B cell (primary cell): ENCODE data around the gene ARHGAP18. TPM values are rescaled to one million over a fixed set of nuclear protein-coding genes. Genes with fewer than 3 reads are reported as not detected.

Experiments used
- ATAC-seq: fragments of 200-7000 bp; cut with Tn5 transposase; one replicate; pipeline ENCODE4 v1.10.0; 2021; ENCODE audit warnings: low read depth, mild to moderate bottlenecking, moderate number of reproducible peaks, moderate library complexity
- CTCF ChIA-PET: fragments of 350-600 bp; sonication (Branson Sonifier 250); formaldehyde crosslinking; loops from one replicate; lab custom pipeline; 2021; ENCODE audit warnings: antibody characterized with exemption, inconsistent platforms; lab: Charles Lee
- POLR2A ChIA-PET: fragments of 350-600 bp; sonication (Branson Sonifier 250); formaldehyde crosslinking; loops from one replicate; lab custom pipeline; 2021; ENCODE audit warnings: antibody characterized with exemption; lab: Charles Lee
- DNase-seq: peaks from one replicate; pipeline ENCODE4 v3.0.0; 2013
- H2AFZ ChIP-seq: 2 replicates; pipeline ENCODE4 v1.6.1; 2012; ENCODE audit warnings: mild to moderate bottlenecking, low read depth, low read length; ENCODE audit not compliant: insufficient read depth, poor library complexity, severe bottlenecking
- H3K27ac ChIP-seq, 2 donors: 1 replicate in 1 of 2; 2 replicates in 1 of 2; pipeline ENCODE4 v1.5.1; 2012 to 2013; ENCODE audit warnings: low read length in 2 of 2, mild to moderate bottlenecking in 2 of 2, moderate library complexity in 1 of 2
- H3K27me3 ChIP-seq, 4 experiments: fragments of 200-600 bp in 1 of 4; sonication (generic) in 1 of 4; replicated peaks in 1 of 4; 1 replicate in 2 of 4; 2 replicates in 2 of 4; pipeline versions ENCODE4 v1.6.1 to v1.7.0; 2013 to 2016; ENCODE audit warnings: low read length in 3 of 4, mild to moderate bottlenecking in 2 of 4, mixed read lengths in 1 of 4, moderate library complexity in 1 of 4; ENCODE audit not compliant: insufficient read depth in 4 of 4, control insufficient read depth in 3 of 4; ENCODE audit errors: control extremely low read depth in 1 of 4
- H3K36me3 ChIP-seq, 2 experiments: replicated peaks in 1 of 2; 1 replicate in 1 of 2; 2 replicates in 1 of 2; pipeline versions ENCODE4 v1.6.1 to v1.7.1; 2013; ENCODE audit warnings: low read length in 1 of 2; ENCODE audit not compliant: insufficient read depth in 2 of 2, control insufficient read depth in 1 of 2; ENCODE audit errors: control extremely low read depth in 1 of 2, extremely low read depth in 1 of 2
- H3K4me1 ChIP-seq, 2 donors: fragments of 200-600 bp in 1 of 2; sonication (generic) in 1 of 2; 1 replicate in 1 of 2; 2 replicates in 1 of 2; pipeline versions ENCODE4 v1.5.1 to v1.6.1; 2013 to 2017; ENCODE audit warnings: low read length in 2 of 2; ENCODE audit not compliant: control insufficient read depth in 2 of 2, insufficient read depth in 2 of 2
- H3K4me2 ChIP-seq: replicated peaks from 2 replicates; pipeline ENCODE3; 2012; ENCODE audit warnings: mild to moderate bottlenecking, low read depth, low read length; ENCODE audit not compliant: poor library complexity, severe bottlenecking
- H3K4me3 ChIP-seq, 5 experiments: fragments of 200-600 bp in 1 of 5; sonication (generic) in 1 of 5; 1 replicate in 3 of 5; 2 replicates in 2 of 5; pipeline versions ENCODE4 v1.5.1 to v1.7.0; 2011 to 2016; ENCODE audit warnings: low read length in 4 of 5, mild to moderate bottlenecking in 4 of 5, low read depth in 2 of 5, control low read depth in 1 of 5, moderate library complexity in 1 of 5; ENCODE audit not compliant: insufficient read depth in 1 of 5; ENCODE audit errors: control extremely low read depth in 1 of 5, extremely low read depth in 1 of 5
- H3K79me2 ChIP-seq: fragments of 200-600 bp; sonication (generic); one replicate; pipeline ENCODE4 v1.6.0; 2016; ENCODE audit warnings: low read length; ENCODE audit not compliant: control insufficient read depth, insufficient read depth
- H3K9ac ChIP-seq: fragments of 200-600 bp; sonication (generic); 2 replicates; pipeline ENCODE4 v1.6.1; 2017; ENCODE audit warnings: mild to moderate bottlenecking, low read length, moderate library complexity
- H3K9me3 ChIP-seq, 3 donors: one replicate each; pipeline versions ENCODE4 v1.6.1 to v1.7.1; 2013; ENCODE audit warnings: low read length in 2 of 3; ENCODE audit not compliant: control insufficient read depth in 2 of 3, insufficient read depth in 1 of 3; ENCODE audit errors: control extremely low read depth in 1 of 3
- H4K20me1 ChIP-seq: 2 replicates; pipeline ENCODE4 v1.6.0; 2012; ENCODE audit warnings: mild to moderate bottlenecking, low read length; ENCODE audit not compliant: insufficient read depth, control insufficient read depth, poor library complexity, severe bottlenecking
- H3K27ac Mint-ChIP-seq: one replicate; pipeline ENCODE4 v1.8.0; 2021; ENCODE audit warnings: mixed read lengths
- H3K27me3 Mint-ChIP-seq: one replicate; pipeline ENCODE4 v1.8.0; 2021; ENCODE audit warnings: mixed read lengths
- H3K4me1 Mint-ChIP-seq: one replicate; pipeline ENCODE4 v1.8.0; 2021; ENCODE audit warnings: mixed read lengths
- H3K4me3 Mint-ChIP-seq: one replicate; pipeline ENCODE4 v1.8.0; 2021; ENCODE audit warnings: mixed read lengths
- H3K9me3 Mint-ChIP-seq: one replicate; pipeline ENCODE4 v1.8.0; 2022; ENCODE audit warnings: mixed read lengths; ENCODE audit not compliant: insufficient read depth
- CTCF ChIP-seq: fragments of 200-600 bp; IDR thresholded peaks from one replicate; pipeline ENCODE4 v1.8.0; 2022; ENCODE audit warnings: antibody characterized with exemption, mild to moderate bottlenecking
- EZH2 ChIP-seq: IDR thresholded peaks from 2 replicates; pipeline ENCODE4 v1.6.1; 2012; ENCODE audit warnings: borderline replicate concordance, low read depth, mild to moderate bottlenecking, moderate library complexity, low read length; ENCODE audit not compliant: insufficient read depth, poor library complexity, severe bottlenecking
- WGBS: methylation state at CpG from one replicate; pipeline ENCODE4 v1.1.5; 2013; ENCODE audit warnings: missing lambda C conversion rate; ENCODE audit not compliant: insufficient coverage; 5-methylcytosine and 5-hydroxymethylcytosine counted together
- intact Hi-C: fragments of 100-400 bp; cut with micrococcal nuclease; formaldehyde crosslinking; loops from one replicate; pipeline ENCODE4 v1.10.0; 2022
- polyA plus RNA-seq: library from polyadenylated mRNA; depleted of rRNA; stranded (reverse); fragments of >200 nt; gene quantifications from 2 replicates; pipeline ENCODE4 v1.2.3, GENCODE V29; 2012
- total RNA-seq, 2 donors: library from RNA; stranded (reverse); fragments of 120-200 nt in 1 of 2; gene quantifications; 1 replicate in 1 of 2; 2 replicates in 1 of 2; pipeline versions ENCODE4 v1.2.3 to v1.2.4, GENCODE V29; 2013 to 2022

The ARHGAP18 gene
- total and polyA plus RNA-seq, 2 donors (not counting 1 experiment from before 2014, with no cell fraction given) = 0.95 to 3.9 TPM

DNA sequence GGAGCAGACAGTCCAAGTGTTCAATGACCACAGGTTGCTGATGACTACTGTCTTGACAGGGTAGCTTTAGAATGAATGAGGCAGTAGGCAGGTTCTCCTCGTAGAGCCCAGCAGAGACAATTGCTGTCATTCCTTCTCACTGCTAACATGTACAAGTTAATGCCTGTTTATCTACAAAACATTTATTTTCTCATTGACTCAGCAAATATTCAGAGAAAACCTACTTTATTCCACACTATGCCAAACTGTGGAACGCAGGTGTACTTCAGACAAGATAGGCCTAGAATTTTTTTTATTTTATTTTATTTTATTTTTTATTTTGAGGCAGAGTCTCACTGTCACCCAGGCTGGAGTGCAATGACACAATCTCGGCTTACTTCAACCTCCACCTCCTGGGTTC is 50.8 kb downstream of the ARHGAP18 start:
- H3K27ac Mint-ChIP-seq = no peak overlapping the region
- Histone ChIP-seq H3K4me1 (no peaks in the 10 kb centered on the region), H3K9ac (no peak overlapping the region), H3K79me2 (no peaks in the 10 kb centered on the region), H3K4me3 (no peak overlapping the region), H3K27ac (no peak overlapping the region), H3K27me3 (no peaks in the 10 kb centered on the region), H3K36me3 (no peaks in the 10 kb centered on the region), H2AFZ (no peak overlapping the region), H3K4me2 (no peak overlapping the region), H3K9me3 (no peaks in the 10 kb centered on the region), H4K20me1 (no peaks in the 10 kb centered on the region)
- CTCF ChIA-PET = no interaction called here
- no CpG with 5 or more reads among the region's 3 CpGs for WGBS
- H3K27me3 Mint-ChIP-seq = no peaks in the 10 kb centered on the region
- intact Hi-C loops = no loop called here
- peaks cover 7% of the 10 kb centered on the region for H3K4me1 Mint-ChIP-seq
- no peaks in the 10 kb centered on the region for H3K9me3 Mint-ChIP-seq
- no peak for ATAC-seq
- H3K4me3 Mint-ChIP-seq = no peak overlapping the region
- POLR2A ChIA-PET = no interaction called here
- no peak for DNase-seq
- TF ChIP-seq CTCF (no peak), EZH2 (no peak)

- no peaks in the 10 kb centered on the region for H3K9me3 Mint-ChIP-seq
- peaks cover 7% of the 10 kb centered on the region for H3K4me1 Mint-ChIP-seq
- no peaks in the 10 kb centered on the region for H3K79me2 ChIP-seq
- CTCF ChIA-PET = interaction anchor here (0.9 to 1.6 kb wide), 2 partner anchors 14 to 15 kb away, joined by 3 to 4 read pairs; no protein-coding TSS in a partner anchor
- intact Hi-C loops = no loop called here
- WGBS = 100% methylated on average over 2 of the region's 3 CpGs
- H3K4me3 Mint-ChIP-seq = no peak overlapping the region
- no peak overlapping the region for H3K27ac ChIP-seq
- no peaks in the 10 kb centered on the region for H4K20me1 ChIP-seq
- H3K4me3 ChIP-seq = no peak overlapping the region
- H3K27me3 ChIP-seq = no peaks in the 10 kb centered on the region
- ATAC-seq = no peak
- TF ChIP-seq CTCF = no peak
- no peak for TF ChIP-seq EZH2
- POLR2A ChIA-PET = no interaction called here
- no peak overlapping the region for H3K9ac ChIP-seq
- no peak overlapping the region for H3K27ac Mint-ChIP-seq
- no peak for DNase-seq
- no peak overlapping the region for H2AFZ ChIP-seq
- H3K27me3 Mint-ChIP-seq = no peaks in the 10 kb centered on the region
- H3K4me1 ChIP-seq = no peaks in the 10 kb centered on the region
- H3K9me3 ChIP-seq = no peaks in the 10 kb centered on the region
- no peaks in the 10 kb centered on the region for H3K36me3 ChIP-seq
- no peak overlapping the region for H3K4me2 ChIP-seq
Observed at GRCh38 chr6:129657483-129657882, 52.5 kb downstream of the ARHGAP18 start.
